ENCODE results near the gene PRCC.

The PRCC gene

DNA sequence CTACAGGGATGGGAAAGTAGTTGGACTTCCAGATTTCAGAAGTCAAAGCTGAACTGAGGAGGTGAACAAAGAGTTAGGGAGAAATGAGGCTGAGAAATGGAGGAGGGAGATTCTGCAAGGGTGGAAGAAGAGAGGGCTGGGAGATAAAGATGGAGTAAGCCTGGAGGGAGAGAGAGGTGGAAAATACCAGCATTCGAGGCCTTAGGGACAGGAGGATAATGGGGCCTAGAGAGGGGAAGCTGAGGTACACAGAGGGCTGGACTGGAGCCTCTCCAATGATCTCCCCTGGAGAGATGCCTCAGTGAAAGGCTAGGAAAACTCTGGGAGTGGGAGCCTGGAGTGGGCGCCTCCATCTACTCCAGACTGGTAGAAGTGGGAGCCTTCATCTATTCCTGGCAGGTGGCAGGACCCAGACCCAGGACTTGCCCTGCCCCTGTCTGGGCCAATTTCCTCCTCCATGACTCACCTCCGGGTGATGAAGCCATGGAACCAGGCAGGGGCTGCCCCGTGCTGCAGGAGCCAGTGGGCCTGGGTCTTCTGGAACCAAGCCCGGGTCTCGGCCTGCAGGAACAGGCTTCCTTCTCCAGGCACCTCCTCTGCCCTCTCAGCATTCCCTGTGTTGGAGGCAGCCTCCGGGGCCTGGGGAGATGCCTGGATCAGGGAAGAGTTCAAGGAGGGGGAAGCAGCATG, 47.4 kb downstream of the PRCC start:
- Histone ChIP-seq H3K4me3 (ENCODE audit: low read depth, low read length) (peak overlapping the region; percentile 65), H3K9me3 (ENCODE audit: severe bottlenecking) (no peaks in the 10 kb centered on the region), H3K36me3 (peaks cover 30% of the 10 kb centered on the region), H3K27ac (peak overlapping the region; percentile 95), H3K27me3 (ENCODE audit: insufficient read depth, low read depth, severe bottlenecking) (no peaks in the 10 kb centered on the region)
- TF ChIP-seq, protein P1, sequence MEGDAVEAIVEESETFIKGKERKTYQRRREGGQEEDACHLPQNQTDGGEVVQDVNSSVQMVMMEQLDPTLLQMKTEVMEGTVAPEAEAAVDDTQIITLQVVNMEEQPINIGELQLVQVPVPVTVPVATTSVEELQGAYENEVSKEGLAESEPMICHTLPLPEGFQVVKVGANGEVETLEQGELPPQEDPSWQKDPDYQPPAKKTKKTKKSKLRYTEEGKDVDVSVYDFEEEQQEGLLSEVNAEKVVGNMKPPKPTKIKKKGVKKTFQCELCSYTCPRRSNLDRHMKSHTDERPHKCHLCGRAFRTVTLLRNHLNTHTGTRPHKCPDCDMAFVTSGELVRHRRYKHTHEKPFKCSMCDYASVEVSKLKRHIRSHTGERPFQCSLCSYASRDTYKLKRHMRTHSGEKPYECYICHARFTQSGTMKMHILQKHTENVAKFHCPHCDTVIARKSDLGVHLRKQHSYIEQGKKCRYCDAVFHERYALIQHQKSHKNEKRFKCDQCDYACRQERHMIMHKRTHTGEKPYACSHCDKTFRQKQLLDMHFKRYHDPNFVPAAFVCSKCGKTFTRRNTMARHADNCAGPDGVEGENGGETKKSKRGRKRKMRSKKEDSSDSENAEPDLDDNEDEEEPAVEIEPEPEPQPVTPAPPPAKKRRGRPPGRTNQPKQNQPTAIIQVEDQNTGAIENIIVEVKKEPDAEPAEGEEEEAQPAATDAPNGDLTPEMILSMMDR (IDR thresholded peaks at IDR 0.05; ENCODE audit: low read depth, low read length), result no peak
- DNase-seq, result no peak

DNA sequence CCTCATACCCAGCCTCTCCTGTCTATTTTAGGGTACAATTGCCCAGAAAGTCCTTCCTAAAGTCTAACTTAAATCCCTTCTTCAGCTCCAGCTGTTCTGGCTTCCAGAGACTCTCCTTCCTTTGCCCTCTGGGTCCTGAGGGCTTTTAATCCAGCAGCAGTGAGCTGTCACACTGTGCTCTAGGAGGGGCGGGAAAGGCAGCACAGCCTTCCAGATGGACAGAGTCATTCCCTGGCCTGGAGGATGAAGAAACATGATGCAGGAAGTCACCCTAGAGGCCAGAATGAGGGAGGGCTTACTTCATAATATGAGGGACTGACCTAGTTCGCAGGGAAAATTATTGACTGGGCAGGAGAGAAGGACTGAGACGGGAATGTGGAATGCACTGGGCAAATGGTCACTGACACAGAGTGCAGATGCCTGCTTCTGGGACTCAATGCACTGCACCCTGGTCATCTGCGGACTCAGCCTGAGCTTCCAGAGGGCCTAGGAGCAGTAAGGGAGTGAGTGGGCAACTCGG, 48.0 kb downstream of the PRCC start:
- DNase-seq, result peak; percentile 97
- Histone ChIP-seq H3K27me3 (ENCODE audit: insufficient read depth, low read depth, severe bottlenecking) (no peaks in the 10 kb centered on the region), H3K9me3 (ENCODE audit: severe bottlenecking) (no peaks in the 10 kb centered on the region), H3K36me3 (peaks cover 24% of the 10 kb centered on the region), H3K27ac (peak overlapping the region; percentile 95), H3K4me3 (ENCODE audit: low read depth, low read length) (peak overlapping the region; percentile 17)
- TF ChIP-seq, protein P1 (IDR thresholded peaks at IDR 0.05; ENCODE audit: low read depth, low read length), result peak; percentile 41; the same call in 1 of the 2 replicates

DNA sequence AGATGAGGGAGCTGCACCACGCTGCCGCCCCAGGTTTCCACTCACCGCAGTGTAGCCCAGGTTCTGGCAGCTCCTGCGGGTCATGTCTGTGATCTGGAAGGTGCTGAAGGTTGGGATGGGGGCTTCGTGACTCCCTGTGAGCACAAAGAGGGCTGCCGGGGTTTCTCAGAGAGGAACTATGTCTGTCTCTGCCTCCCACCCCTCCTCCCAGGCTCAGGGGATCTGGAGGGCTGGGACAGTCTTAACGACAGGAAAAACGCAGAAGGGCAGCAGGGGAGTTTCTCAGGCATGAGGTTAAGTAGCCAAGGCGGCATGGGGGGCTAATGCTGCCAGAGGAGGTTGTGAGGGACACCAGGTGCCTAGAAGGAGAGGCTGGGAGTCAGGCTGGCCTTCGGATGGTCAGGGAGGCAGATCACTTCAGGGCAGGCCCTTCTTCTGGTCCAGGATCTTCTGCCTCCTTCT, 48.7 kb downstream of the PRCC start:
- peak overlapping the region; percentile 95 for H3K27ac ChIP-seq
- H3K27me3 ChIP-seq (ENCODE audit: insufficient read depth, low read depth, severe bottlenecking), result no peaks in the 10 kb centered on the region
- H3K4me3 ChIP-seq (ENCODE audit: low read depth, low read length), result peak overlapping the region; percentile 17
- H3K36me3 ChIP-seq, result peaks cover 17% of the 10 kb centered on the region
- TF ChIP-seq, protein P1 (IDR thresholded peaks at IDR 0.05; ENCODE audit: low read depth, low read length), result no peak
- H3K9me3 ChIP-seq (ENCODE audit: severe bottlenecking), result no peaks in the 10 kb centered on the region
- peak; percentile 60 for DNase-seq

DNA sequence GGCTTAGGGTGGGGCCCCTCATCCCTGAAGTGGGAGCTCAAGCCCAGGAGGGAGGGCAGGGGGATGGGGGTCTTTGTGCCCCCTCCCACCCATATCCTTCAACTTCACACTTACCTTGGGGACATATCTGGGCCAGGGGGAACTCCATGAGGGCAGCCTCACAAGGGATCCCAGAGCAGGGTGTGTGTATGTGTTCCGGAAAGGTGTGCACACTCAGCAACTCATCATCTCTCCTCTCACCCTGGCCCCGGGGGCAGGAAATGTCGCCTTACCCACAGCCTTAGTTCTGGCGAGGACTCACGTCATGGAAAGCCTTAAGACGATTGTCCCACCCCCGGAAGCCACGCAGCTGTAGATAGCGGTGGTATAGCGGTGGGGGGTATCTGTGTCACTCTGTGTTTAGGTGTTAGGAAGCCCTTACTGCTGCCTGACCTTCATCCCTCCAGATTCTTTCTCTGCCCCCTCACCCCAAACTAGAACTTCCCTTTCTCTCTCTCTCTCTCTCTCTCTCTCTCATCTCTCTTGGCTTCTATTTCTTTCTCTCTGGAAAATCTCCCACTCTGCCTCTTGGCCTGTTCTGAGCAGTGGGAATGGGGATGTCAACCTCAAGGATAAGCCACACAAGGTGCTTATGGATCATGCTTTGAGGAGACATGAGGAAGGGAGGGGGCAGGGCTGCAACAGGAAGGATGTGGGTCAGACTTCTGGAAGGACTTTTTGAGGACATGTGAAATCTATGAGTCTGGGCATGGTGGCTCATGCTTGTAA, 49.4 kb downstream of the PRCC start, which contains the start of gene SH2D2A:
SH2D2A (minus strand) TSS at position 288 of the 768 bp plus-strand sequence; CDS start at position 148, 140 bp downstream.
- H3K36me3 ChIP-seq, result peaks cover 14% of the 10 kb centered on the region
- peak; percentile 82 for DNase-seq
- peak within 1 kb of the TSS; percentile 17 for H3K4me3 ChIP-seq (ENCODE audit: low read depth, low read length)
- no peaks in the 10 kb centered on the region for H3K9me3 ChIP-seq (ENCODE audit: severe bottlenecking)
- H3K27ac ChIP-seq, result peak within 1 kb of the TSS; percentile 95
- H3K27me3 ChIP-seq (ENCODE audit: insufficient read depth, low read depth, severe bottlenecking), result no peaks in the 10 kb centered on the region
- TF ChIP-seq, protein P1 (IDR thresholded peaks at IDR 0.05; ENCODE audit: low read depth, low read length), result no peak

DNA sequence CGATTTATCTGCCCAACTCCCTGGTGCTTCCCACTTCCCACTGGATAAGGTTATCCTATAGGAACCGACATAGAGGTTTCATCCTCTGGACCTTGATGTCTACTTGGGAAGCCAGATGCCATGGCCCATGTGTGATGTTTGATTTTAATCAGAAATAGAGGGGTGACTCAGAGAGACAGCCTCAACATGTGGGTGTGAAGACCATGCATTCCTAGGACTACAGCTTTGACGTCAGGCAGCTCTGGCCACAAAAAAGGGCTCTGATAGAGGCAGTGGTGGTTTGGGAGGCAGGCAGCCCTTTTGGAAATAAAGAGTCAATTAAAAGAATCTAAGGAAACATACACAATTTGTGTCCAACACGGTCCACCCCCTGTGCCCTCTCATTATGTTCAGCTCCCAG, 54.5 kb downstream of the PRCC start:
- H3K9me3 ChIP-seq (ENCODE audit: severe bottlenecking), result no peaks in the 10 kb centered on the region
- TF ChIP-seq, protein P1 (IDR thresholded peaks at IDR 0.05; ENCODE audit: low read depth, low read length), result no peak
- no peak for DNase-seq
- H3K27me3 ChIP-seq (ENCODE audit: insufficient read depth, low read depth, severe bottlenecking), result no peaks in the 10 kb centered on the region
- no peak overlapping the region for H3K27ac ChIP-seq
- H3K4me3 ChIP-seq (ENCODE audit: low read depth, low read length), result no peak overlapping the region
- H3K36me3 ChIP-seq, result no peaks in the 10 kb centered on the region

Measured in WERI-Rb-1 (cell line).